GM12878 (cell line): Measurements from ENCODE around the gene RWDD2A. TPM values are rescaled to one million over a fixed set of nuclear protein-coding genes. Genes with fewer than 3 reads are reported as not detected.

Source experiments
- ATAC-seq: fragments of 200-7000 bp; cut with Tn5 transposase; 3 replicates; pipeline ENCODE4 v1.9.1; 2020; ENCODE audit warnings: mild to moderate bottlenecking, moderate library complexity
- BruUV-seq: library from RNA; stranded (reverse); fragments of 400-500 nt; replicated peaks from 2 replicates; lab custom pipeline; 2021; lab: Mats Ljungman, UMichigan
- CTCF ChIA-PET: fragments of 300-600 bp; sonication (Branson Sonifier 250); formaldehyde crosslinking; extraction: SDS; loops from one replicate; lab custom pipeline; 2021; ENCODE audit warnings: inconsistent platforms; lab: Yijun Ruan, JAX
- POLR2A ChIA-PET: fragments of 350-600 bp; formaldehyde crosslinking; extraction: SDS; loops from one replicate; lab custom pipeline; 2021; ENCODE audit warnings: inconsistent platforms; lab: Charles Lee
- RAD21 ChIA-PET: fragments of 300-600 bp; sonication (Branson Sonifier 250); formaldehyde crosslinking; loops from one replicate; lab custom pipeline; 2023; ENCODE audit warnings: antibody characterized with exemption; ENCODE audit not compliant: unreplicated experiment; lab: Charles Lee
- SMC1A ChIA-PET: fragments of 300-600 bp; sonication (Branson Sonifier 250); formaldehyde crosslinking; loops from one replicate; lab custom pipeline; 2023; ENCODE audit not compliant: unreplicated experiment, uncharacterized antibody; lab: Charles Lee
- DNase-seq: peaks from one replicate; pipeline ENCODE4 v3.0.0-alpha.2; 2011; ENCODE audit warnings: low read depth, low spot score
- FAIRE-seq: peaks from 3 replicates; lab custom pipeline; 2011; peaks lifted over from hg19 to GRCh38; lab: Jason Lieb, UNC
- H2AFZ ChIP-seq: 2 replicates; pipeline ENCODE4 v1.6.0; 2011; ENCODE audit warnings: low read depth, low read length, control low read depth; ENCODE audit not compliant: control insufficient read depth
- H3K27ac ChIP-seq: 2 replicates; pipeline ENCODE4 v1.5.1; 2011; ENCODE audit warnings: control low read depth; ENCODE audit not compliant: control insufficient read depth, insufficient read depth
- H3K27me3 ChIP-seq, 2 experiments: replicated peaks in 1 of 2; 2 replicates each; pipeline versions ENCODE4 v1.6.0 to v1.6.1; 2011; ENCODE audit warnings: low read length in 1 of 2; ENCODE audit not compliant: control insufficient read depth in 2 of 2, insufficient read depth in 2 of 2
- H3K36me3 ChIP-seq, 2 experiments: 2 replicates each; pipeline ENCODE4 v1.5.1; 2011; ENCODE audit warnings: low read length in 1 of 2; ENCODE audit not compliant: control insufficient read depth in 2 of 2, insufficient read depth in 2 of 2
- H3K4me1 ChIP-seq: 2 replicates; pipeline ENCODE4 v1.6.1; 2011; ENCODE audit warnings: mild to moderate bottlenecking, low read length, moderate library complexity, mixed read lengths; ENCODE audit not compliant: control insufficient read depth, insufficient read depth
- H3K4me2 ChIP-seq: 2 replicates; pipeline ENCODE4 v1.6.0; 2011; ENCODE audit warnings: control low read depth; ENCODE audit not compliant: control insufficient read depth, insufficient read depth
- H3K4me3 ChIP-seq: fragments of 200-600 bp; sonication (generic); 2 replicates; pipeline ENCODE4 v1.5.1; 2016
- H3K79me2 ChIP-seq: 2 replicates; pipeline ENCODE4 v1.6.0; 2011; ENCODE audit warnings: low read length; ENCODE audit not compliant: control insufficient read depth, insufficient read depth
- H3K9ac ChIP-seq: 2 replicates; pipeline ENCODE4 v1.8.0; 2011; ENCODE audit warnings: low read length, control low read depth, mixed read lengths; ENCODE audit not compliant: control insufficient read depth, insufficient read depth
- H3K9me3 ChIP-seq: replicated peaks from 3 replicates; pipeline ENCODE4 v1.5.1; 2011; ENCODE audit warnings: mild to moderate bottlenecking, low read length; ENCODE audit not compliant: control insufficient read depth, insufficient read depth
- H4K20me1 ChIP-seq: 2 replicates; pipeline ENCODE4 v1.6.0; 2011; ENCODE audit not compliant: control insufficient read depth, insufficient read depth
- BMI1 ChIP-seq: fragments of 450-650 bp; IDR thresholded peaks from 2 replicates; pipeline ENCODE4 v1.6.1; 2016; ENCODE audit warnings: mild to moderate bottlenecking, moderate library complexity, borderline replicate concordance
- CTCF ChIP-seq, 3 experiments: IDR thresholded peaks in 2 of 3; conservative IDR thresholded peaks in 1 of 3; 2 replicates each; pipeline ENCODE4 v1.5.1; 2011; ENCODE audit warnings: low read depth in 3 of 3, low read length in 3 of 3, mild to moderate bottlenecking in 3 of 3, control low read depth in 2 of 3, moderate library complexity in 2 of 3, inconsistent platforms in 1 of 3, mixed read lengths in 1 of 3; ENCODE audit not compliant: control insufficient read depth in 2 of 3, insufficient read depth in 1 of 3; ENCODE audit errors: extremely low read depth in 1 of 3
- ESRRA ChIP-seq: IDR thresholded peaks from 2 replicates; pipeline ENCODE4 v1.6.1; 2012; ENCODE audit warnings: mild to moderate bottlenecking, low read length, improper control_type of control experiment
- FOXM1 ChIP-seq: IDR thresholded peaks from 2 replicates; pipeline ENCODE4 v1.6.1; 2012; ENCODE audit warnings: low read depth, mild to moderate bottlenecking, inconsistent platforms, low read length, moderate library complexity
- MYC ChIP-seq: IDR thresholded peaks from 2 replicates; pipeline ENCODE4 v1.6.1; 2011; ENCODE audit warnings: mild to moderate bottlenecking, low read length, moderate library complexity, inconsistent platforms; ENCODE audit not compliant: insufficient read depth, insufficient replicate concordance, insufficient read length, severe bottlenecking
- NRF1 ChIP-seq: conservative IDR thresholded peaks from 2 replicates; pipeline ENCODE4 v1.6.1; 2011; ENCODE audit warnings: mild to moderate bottlenecking, low read depth, low read length, improper control_type of control experiment
- PAX5 ChIP-seq: IDR thresholded peaks from 2 replicates; pipeline ENCODE4 v1.6.1; 2011; ENCODE audit warnings: low read depth, low read length, borderline replicate concordance
- POU2F2 ChIP-seq: IDR thresholded peaks from 3 replicates; pipeline ENCODE4 v1.6.1; 2011; ENCODE audit warnings: low read depth, mild to moderate bottlenecking, low read length, borderline replicate concordance
- TBL1XR1 ChIP-seq: IDR thresholded peaks from 2 replicates; pipeline ENCODE4 v1.6.1; 2012; ENCODE audit warnings: low read depth, low read length, improper control_type of control experiment
- WGBS: methylation state at CpG from one replicate; pipeline ENCODE4 v1.1.6; 2016; ENCODE audit warnings: low lambda C conversion rate; ENCODE audit not compliant: insufficient replicate concordance, insufficient coverage; ENCODE audit errors: missing lambda C conversion rate; 5-methylcytosine and 5-hydroxymethylcytosine counted together
- in situ Hi-C: fragments of 300-500 bp; cut with MboI; formaldehyde crosslinking; loops from 9 replicates; pipeline ENCODE4 v1.14.3; 2018; ENCODE audit warnings: mixed read lengths
- intact Hi-C: fragments of 100-400 bp; cut with micrococcal nuclease; formaldehyde crosslinking; loops from one replicate; pipeline ENCODE4 v1.14.2; 2022; ENCODE audit not compliant: unreplicated experiment
- polyA plus RNA-seq, 11 experiments: library from polyadenylated mRNA; depleted of rRNA in 4 of 11; unstranded in 6 of 11; stranded (reverse) in 5 of 11; fragments of >200 nt; fragmentation: Nextera tagmentation in 4 of 11; fragmentation: Illumina TruSeq in 1 of 11; extraction: Ambion mirVana in 4 of 11; extraction: Trizol in 1 of 11; gene quantifications; 1 replicate in 1 of 11; 2 replicates in 10 of 11; pipeline versions ENCODE4 v1.2.1 to v1.2.3, GENCODE V29; 2011 to 2016; ENCODE audit warnings: inconsistent platforms in 2 of 11, missing spikeins in 2 of 11, low read depth in 1 of 11
- total RNA-seq, 4 experiments: library from RNA; depleted of rRNA in 3 of 4; stranded (reverse); fragments of >200 nt in 3 of 4; fragmentation: Illumina TruSeq in 1 of 4; extraction: Trizol in 1 of 4; gene quantifications; 2 replicates each; pipeline versions ENCODE4 v1.2.1 to v1.2.3, GENCODE V29; 2013 to 2021
- TF ChIP-seq, protein P1 (sequence below): IDR thresholded peaks from 2 replicates; pipeline ENCODE4 v1.6.1; 2012; ENCODE audit warnings: low read length, inconsistent platforms

Gene RWDD2A
- total and polyA plus RNA-seq, 10 of the 15 experiments (the other 5 are each of a cell fraction or from before 2014, with no cell fraction given), result 2.3 to 4.6 (median 2.9) TPM

- CTCF ChIA-PET, result no interaction called here
- POLR2A ChIA-PET, result interaction anchor here (0.7 kb wide), 1 partner anchor 295 kb away, joined by 6 read pairs; no protein-coding TSS in a partner anchor
- RAD21 ChIA-PET, result interaction anchor here (1.4 kb wide), 1 partner anchor 62 kb away, joined by 4 read pairs; no protein-coding TSS in a partner anchor
- Histone ChIP-seq H3K4me2 (no peak overlapping the region), H3K4me3 (no peak overlapping the region), H3K36me3 (peaks cover 0 to 8% of the 10 kb centered on the region in 2 experiments; a peak in 3 of 4 replicates), H3K9ac (no peak overlapping the region), H3K9me3 (no peaks in the 10 kb centered on the region), H3K4me1 (no peaks in the 10 kb centered on the region), H3K79me2 (no peaks in the 10 kb centered on the region), H3K27ac (no peak overlapping the region), H4K20me1 (no peaks in the 10 kb centered on the region), H2AFZ (no peak overlapping the region), H3K27me3 (no peaks in the 10 kb centered on the region)
- intact Hi-C loops (no loop called here), in situ Hi-C loops (no loop called here)
- SMC1A ChIA-PET, result interaction anchor here (0.6 to 1.8 kb wide), 2 partner anchors 27 to 62 kb away, joined by 3 to 5 read pairs; no protein-coding TSS in a partner anchor
- no peak for FAIRE-seq
- no peak for DNase-seq
- WGBS, result 89% methylated on average over 1 of the region's 1 CpG
- no TSS peak for BruUV-seq
- TF ChIP-seq MYC (no peak), TBL1XR1 (no peak)
- ATAC-seq, result no peak
These were observed 40.2 kb upstream of the RWDD2A start for GRCh38 chr6:83152913-83153312.

- H3K4me2 ChIP-seq, result no peak overlapping the region
- no peak for FAIRE-seq
- no peak overlapping the region for H3K27ac ChIP-seq
- SMC1A ChIA-PET, result interaction anchor here (1.2 kb wide), 1 partner anchor 87 kb away, joined by 3 read pairs; the partner anchor contains the start of gene DOP1A
- no peak overlapping the region for H3K4me3 ChIP-seq
- no peaks in the 10 kb centered on the region for H3K27me3 ChIP-seq
- peaks cover 0 to 12% of the 10 kb centered on the region in 2 experiments; a peak in 3 of 4 replicates for H3K36me3 ChIP-seq
- H3K79me2 ChIP-seq, result no peaks in the 10 kb centered on the region
- H4K20me1 ChIP-seq, result no peaks in the 10 kb centered on the region
- intact Hi-C loops (no loop called here), in situ Hi-C loops (no loop called here)
- no peak for DNase-seq
- no peaks in the 10 kb centered on the region for H3K9me3 ChIP-seq
- no peak for TF ChIP-seq CTCF (IDR thresholded peaks at IDR 0.05 in 2 of 3, conservative IDR thresholded peaks at IDR 0.05 in 1 of 3; ENCODE audit: control insufficient read depth in 2 of 3, extremely low read depth in 1 of 3, insufficient read depth in 1 of 3, low read depth in 3 of 3, low read length in 3 of 3)
- no peak for TF ChIP-seq BMI1
- no peak for TF ChIP-seq PAX5
- TF ChIP-seq, protein P1, sequence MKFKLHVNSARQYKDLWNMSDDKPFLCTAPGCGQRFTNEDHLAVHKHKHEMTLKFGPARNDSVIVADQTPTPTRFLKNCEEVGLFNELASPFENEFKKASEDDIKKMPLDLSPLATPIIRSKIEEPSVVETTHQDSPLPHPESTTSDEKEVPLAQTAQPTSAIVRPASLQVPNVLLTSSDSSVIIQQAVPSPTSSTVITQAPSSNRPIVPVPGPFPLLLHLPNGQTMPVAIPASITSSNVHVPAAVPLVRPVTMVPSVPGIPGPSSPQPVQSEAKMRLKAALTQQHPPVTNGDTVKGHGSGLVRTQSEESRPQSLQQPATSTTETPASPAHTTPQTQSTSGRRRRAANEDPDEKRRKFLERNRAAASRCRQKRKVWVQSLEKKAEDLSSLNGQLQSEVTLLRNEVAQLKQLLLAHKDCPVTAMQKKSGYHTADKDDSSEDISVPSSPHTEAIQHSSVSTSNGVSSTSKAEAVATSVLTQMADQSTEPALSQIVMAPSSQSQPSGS, result no peak
- TF ChIP-seq ESRRA, result no peak
- TF ChIP-seq FOXM1, result no peak
- TF ChIP-seq POU2F2, result no peak
- TF ChIP-seq NRF1, result no peak
- no peak for ATAC-seq
- RAD21 ChIA-PET, result interaction anchor here (1.4 to 1.7 kb wide), 2 partner anchors 61 to 87 kb away, joined by 4 to 5 read pairs; partner anchors contain the start of gene DOP1A
- no peak overlapping the region for H2AFZ ChIP-seq
- no TSS peak for BruUV-seq
- POLR2A ChIA-PET, result no interaction called here
- WGBS, result 95% methylated on average over 4 of the region's 4 CpGs
- H3K4me1 ChIP-seq, result no peaks in the 10 kb centered on the region
- CTCF ChIA-PET, result interaction anchor here (0.6 to 3.1 kb wide), 2 partner anchors 86 to 585 kb away, joined by 3 to 13 read pairs; partner anchors contain the start of gene DOP1A
- no peak overlapping the region for H3K9ac ChIP-seq
These were observed 39.2 kb upstream of the RWDD2A start for GRCh38 chr6:83153883-83154521.
